Measurements from ENCODE around the gene UBL4A.

Gene UBL4A

DNA sequence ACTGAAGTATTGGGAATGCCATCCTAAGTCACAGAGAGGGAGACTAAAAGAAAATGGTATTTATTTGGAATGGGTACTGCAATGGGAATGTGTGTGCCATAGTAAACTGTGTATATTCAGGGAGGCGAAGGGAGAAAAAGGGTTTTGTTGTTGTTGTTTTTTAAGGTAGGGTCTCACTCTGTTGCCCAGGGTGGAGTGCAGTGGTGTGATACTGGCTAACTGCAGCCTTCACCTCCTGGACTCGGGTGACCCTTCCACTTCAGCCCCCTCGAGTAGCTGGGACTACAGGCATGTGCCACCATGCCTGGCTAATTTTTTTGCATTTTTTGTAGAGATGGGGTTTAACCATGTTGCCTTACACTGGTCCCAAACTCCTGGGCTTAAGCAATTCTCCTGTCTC lies 8.3 kb upstream of the UBL4A start:
- H3K27ac Mint-ChIP-seq: no peak overlapping the region
- H3K4me1 Mint-ChIP-seq (ENCODE audit: low read depth): peaks cover 7% of the 10 kb centered on the region
- H3K9me3 Mint-ChIP-seq: no peaks in the 10 kb centered on the region
- no peak overlapping the region for H3K4me3 Mint-ChIP-seq
- H3K36me3 Mint-ChIP-seq (ENCODE audit: low read depth): no peaks in the 10 kb centered on the region
- no peaks in the 10 kb centered on the region for H3K27me3 Mint-ChIP-seq

DNA sequence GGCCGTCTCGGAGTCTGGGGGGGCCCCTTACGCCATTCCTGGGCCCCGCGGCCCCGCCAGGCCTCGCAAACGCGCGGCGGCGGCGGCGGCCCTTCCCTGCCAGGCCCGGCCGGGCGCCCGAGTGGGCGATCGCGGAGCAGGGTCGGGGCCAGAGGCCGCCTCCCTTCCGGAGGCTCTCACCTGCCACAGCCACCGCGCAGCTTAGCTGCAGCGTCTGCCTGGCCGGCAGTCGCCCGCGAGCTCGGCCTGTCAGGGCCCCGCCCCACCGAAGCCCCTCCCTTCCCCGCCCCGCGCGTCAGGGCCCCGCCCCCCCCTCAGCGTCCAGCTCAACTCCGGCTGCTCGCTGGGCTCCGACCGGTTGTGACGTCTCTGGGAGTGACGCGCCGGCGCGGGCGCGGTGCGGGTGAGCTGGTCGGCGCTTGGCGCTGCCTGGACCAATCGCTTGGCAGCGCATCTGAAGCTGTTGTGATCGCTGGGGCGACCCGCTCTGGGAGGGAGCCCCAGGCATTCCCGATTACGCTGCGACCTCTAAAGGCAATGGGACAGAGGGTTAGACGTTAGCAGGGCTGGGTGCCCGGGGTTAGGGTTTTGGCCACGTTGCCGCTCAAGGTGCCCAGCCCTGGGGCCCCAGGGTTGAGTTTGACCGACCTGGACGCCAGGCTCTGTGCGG lies 4.1 kb upstream of the UBL4A start, which contains the start of gene SLC10A3:
Gene SLC10A3, minus strand, starts transcription at position 216 of the 670 bp plus-strand sequence. CDS start 1,689 bp downstream, outside the sequence.
- H3K27ac Mint-ChIP-seq: peak within 1 kb of the TSS; percentile 86
- peaks cover 30% of the 10 kb centered on the region for H3K4me1 Mint-ChIP-seq (ENCODE audit: low read depth)
- H3K27me3 Mint-ChIP-seq: no peaks in the 10 kb centered on the region
- no peaks in the 10 kb centered on the region for H3K9me3 Mint-ChIP-seq
- peak within 1 kb of the TSS; percentile 91 for H3K4me3 Mint-ChIP-seq
- peaks cover 5% of the 10 kb centered on the region for H3K36me3 Mint-ChIP-seq (ENCODE audit: low read depth)

DNA sequence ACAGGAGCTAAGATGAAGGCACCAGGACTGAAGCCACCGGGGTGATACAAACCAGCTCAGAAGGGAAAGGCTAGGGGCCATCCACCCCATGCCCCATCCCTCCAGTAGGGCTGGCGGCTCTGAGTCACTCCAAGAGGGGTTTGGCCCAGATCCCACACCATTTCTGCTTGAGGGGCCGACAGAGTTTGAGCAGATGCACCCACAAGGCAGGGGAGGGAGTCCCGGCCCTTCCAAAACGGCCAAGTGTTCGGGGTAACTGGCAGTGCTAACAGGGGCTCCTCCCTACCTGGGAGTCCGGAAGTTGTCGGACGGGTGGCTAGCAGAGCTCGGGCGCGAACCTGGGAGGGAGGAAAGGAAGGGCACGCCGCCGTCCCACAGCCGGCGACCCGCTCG lies 3.6 kb upstream of the UBL4A start:
- peaks cover 30% of the 10 kb centered on the region for H3K4me1 Mint-ChIP-seq (ENCODE audit: low read depth)

DNA sequence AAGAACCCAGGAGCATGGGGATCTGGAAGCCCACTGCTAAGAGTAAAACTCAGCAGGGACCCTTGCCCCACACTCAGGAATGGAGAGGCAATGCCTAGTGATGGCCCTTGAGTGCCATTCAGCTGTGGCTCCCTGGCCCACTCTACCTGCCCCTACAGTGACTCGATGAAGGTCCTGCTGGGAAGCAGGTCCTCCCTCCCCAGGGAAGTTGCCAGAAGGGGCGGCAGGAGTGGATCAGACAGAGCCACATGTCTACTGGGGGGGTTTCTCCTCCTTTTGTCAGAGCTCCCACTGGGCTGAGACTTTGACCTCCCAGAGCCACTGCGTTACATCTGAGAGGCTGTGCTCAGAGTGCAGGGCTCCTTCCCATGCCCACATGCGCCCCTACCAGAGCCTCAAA lies 2.8 kb upstream of the UBL4A start:
- peak overlapping the region; percentile 86 for H3K27ac Mint-ChIP-seq
- peaks cover 35% of the 10 kb centered on the region for H3K4me1 Mint-ChIP-seq (ENCODE audit: low read depth)
- no peaks in the 10 kb centered on the region for H3K27me3 Mint-ChIP-seq
- peak overlapping the region; percentile 91 for H3K4me3 Mint-ChIP-seq
- no peaks in the 10 kb centered on the region for H3K9me3 Mint-ChIP-seq
- peaks cover 5% of the 10 kb centered on the region for H3K36me3 Mint-ChIP-seq (ENCODE audit: low read depth)

More for the DNA sequence above, 3.6 kb upstream of the UBL4A start:
- peak overlapping the region; percentile 91 for H3K4me3 Mint-ChIP-seq
- H3K36me3 Mint-ChIP-seq (ENCODE audit: low read depth): peaks cover 5% of the 10 kb centered on the region
- peak overlapping the region; percentile 86 for H3K27ac Mint-ChIP-seq
- no peaks in the 10 kb centered on the region for H3K27me3 Mint-ChIP-seq
- H3K9me3 Mint-ChIP-seq: no peaks in the 10 kb centered on the region

DNA sequence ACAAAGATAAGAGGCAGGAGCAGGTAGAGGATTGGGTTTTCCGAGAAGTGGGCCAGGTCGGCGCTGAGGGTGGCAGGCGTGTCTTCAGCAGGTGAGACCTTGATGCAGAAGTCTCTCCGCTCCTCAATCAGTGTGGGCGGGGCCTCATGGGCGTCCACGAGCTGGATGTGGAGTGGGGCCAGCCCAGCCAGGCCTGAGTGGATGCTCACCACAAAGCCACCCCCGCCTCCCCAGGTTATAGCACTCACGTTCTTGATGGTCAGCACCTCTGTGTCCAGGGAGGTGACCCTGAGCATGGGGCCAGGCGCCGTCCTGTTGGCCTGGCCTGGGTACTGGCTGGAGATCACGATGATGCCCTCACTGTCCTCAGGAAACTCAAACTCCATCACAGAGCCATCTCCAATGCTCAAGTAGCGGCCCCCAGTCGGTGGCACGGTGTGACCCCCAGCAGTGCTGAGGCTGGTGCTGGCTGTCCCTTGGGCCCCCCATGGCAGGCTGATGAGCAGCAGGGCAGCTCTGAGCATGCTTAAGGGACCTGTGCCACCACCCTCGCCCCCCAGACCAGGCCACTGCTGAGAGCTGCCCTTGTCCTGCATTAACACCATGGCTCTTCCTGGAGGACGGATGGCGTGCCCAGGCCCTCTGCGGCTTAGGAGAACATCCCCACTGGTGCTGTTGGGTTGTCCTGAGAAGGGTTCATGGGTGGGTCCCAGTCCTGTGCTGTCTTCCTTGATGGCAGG lies 2.1 kb upstream of the UBL4A start:
- Mint-ChIP-seq H3K9me3 (no peaks in the 10 kb centered on the region), H3K27me3 (no peaks in the 10 kb centered on the region), H3K27ac (no peak overlapping the region), H3K4me3 (peak overlapping the region; percentile 91), H3K36me3 (ENCODE audit: low read depth) (peaks cover 12% of the 10 kb centered on the region), H3K4me1 (ENCODE audit: low read depth) (peaks cover 39% of the 10 kb centered on the region)

DNA sequence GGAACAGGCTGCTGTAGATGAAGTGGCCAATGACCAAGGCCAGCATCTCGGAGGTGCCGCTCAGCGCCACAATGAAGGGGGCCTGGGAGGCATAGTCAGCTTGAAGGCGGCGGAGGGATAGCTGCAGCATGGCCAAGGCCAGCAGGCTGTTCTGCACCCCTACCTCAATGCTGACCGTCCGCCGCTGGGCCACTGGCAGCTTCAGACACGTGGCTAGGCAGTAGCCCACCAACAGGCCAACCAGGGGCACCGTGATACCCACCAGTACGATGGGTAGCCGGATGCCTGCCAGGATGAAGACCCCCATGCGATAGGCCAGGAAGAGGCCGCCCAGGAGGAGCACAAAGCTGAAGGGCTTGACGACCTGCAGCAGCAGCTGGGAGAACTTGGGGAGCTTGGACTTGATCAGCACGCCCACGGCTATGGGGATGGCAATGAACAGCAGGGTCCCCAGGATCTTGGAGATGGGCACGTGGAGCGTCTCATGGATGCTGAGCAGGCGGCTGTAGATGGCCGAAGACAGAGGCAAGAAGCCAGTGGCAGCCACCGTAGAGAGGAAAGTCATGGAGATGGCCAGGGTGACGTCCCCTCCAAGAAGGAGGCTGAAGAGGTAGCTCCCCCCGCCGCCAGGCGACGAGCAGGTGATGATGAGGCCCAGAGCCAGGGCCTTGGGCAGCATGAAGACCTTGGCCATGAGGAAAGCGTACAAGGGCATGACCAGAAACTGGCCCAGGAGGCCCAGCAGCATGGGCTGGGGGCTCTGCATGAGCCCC lies 1.3 kb upstream of the UBL4A start:
- Mint-ChIP-seq H3K9me3 (no peaks in the 10 kb centered on the region), H3K4me1 (ENCODE audit: low read depth) (peaks cover 42% of the 10 kb centered on the region), H3K36me3 (ENCODE audit: low read depth) (peaks cover 14% of the 10 kb centered on the region), H3K4me3 (peak overlapping the region; percentile 23), H3K27ac (no peak overlapping the region), H3K27me3 (no peaks in the 10 kb centered on the region)

DNA sequence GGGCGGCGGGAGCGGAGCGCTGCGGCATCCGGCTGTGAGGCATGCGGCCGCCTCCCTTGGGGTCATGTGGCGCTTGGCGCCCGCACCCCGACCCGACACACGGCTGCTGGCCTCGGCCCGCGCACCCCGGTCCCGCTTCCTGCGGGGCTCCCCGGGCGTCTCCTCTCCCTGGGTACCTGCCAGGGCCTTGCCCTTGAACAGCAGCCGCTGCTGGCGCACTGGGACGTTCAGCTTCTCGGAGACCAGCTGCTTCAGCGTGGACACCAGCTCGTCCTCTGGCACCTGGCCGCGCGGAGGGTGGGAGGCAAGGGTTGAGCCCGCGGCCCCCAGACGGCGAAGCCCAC lies 391 bp downstream of the UBL4A start:
- no peak overlapping the region for H3K27ac Mint-ChIP-seq
- no peaks in the 10 kb centered on the region for H3K27me3 Mint-ChIP-seq
- H3K36me3 Mint-ChIP-seq (ENCODE audit: low read depth): peaks cover 14% of the 10 kb centered on the region
- H3K9me3 Mint-ChIP-seq: no peaks in the 10 kb centered on the region
- H3K4me1 Mint-ChIP-seq (ENCODE audit: low read depth): peaks cover 39% of the 10 kb centered on the region
- H3K4me3 Mint-ChIP-seq: peak overlapping the region; percentile 71

DNA sequence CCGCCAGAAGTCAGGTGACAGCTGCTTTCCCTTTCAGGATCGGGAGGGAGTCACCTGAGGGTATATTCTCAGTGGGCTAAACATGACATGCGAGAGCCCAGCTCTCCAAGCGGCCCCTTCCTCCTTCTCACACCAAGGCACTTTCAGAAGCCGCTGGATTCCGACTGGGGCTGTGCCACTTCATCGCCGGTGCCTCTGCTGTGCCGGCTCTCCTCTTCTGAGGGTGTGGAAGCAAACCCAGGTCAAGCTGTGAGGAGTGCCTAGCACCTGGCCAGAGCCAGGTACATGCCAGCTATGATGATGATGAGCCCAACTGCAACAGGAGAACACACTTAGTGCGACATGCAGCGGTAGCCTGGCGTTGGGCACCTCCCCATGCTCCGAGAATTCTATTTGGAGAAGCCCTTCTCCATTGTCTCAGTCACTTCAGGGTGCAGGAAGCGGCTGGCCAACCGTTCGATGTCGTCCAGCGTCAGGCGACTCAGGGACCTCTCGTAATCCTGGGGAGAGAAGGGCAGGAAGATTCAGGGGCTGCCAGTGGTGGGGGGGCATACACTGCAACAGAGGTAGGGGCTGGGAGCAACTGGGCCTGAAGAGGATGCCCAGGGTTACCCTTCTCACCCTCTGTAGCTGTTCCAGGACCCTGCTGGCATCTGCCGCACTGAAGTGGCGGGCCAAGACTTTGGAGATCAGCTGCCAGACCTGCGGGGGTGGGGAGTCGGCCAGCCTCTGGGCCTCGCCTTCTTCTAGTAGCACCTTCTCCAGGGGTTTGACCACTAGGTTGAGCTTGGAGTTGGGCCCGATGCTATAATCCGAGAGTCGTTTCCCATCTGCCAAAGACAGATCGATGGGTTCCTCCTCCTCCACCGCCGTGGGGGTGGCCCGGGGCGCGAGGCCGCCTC lies 1.0 kb downstream of the UBL4A start:
- Mint-ChIP-seq H3K4me1 (ENCODE audit: low read depth) (peaks cover 36% of the 10 kb centered on the region), H3K36me3 (ENCODE audit: low read depth) (peaks cover 14% of the 10 kb centered on the region), H3K4me3 (peak overlapping the region; percentile 71), H3K27me3 (no peaks in the 10 kb centered on the region), H3K9me3 (no peaks in the 10 kb centered on the region), H3K27ac (peak overlapping the region; percentile 31)

DNA sequence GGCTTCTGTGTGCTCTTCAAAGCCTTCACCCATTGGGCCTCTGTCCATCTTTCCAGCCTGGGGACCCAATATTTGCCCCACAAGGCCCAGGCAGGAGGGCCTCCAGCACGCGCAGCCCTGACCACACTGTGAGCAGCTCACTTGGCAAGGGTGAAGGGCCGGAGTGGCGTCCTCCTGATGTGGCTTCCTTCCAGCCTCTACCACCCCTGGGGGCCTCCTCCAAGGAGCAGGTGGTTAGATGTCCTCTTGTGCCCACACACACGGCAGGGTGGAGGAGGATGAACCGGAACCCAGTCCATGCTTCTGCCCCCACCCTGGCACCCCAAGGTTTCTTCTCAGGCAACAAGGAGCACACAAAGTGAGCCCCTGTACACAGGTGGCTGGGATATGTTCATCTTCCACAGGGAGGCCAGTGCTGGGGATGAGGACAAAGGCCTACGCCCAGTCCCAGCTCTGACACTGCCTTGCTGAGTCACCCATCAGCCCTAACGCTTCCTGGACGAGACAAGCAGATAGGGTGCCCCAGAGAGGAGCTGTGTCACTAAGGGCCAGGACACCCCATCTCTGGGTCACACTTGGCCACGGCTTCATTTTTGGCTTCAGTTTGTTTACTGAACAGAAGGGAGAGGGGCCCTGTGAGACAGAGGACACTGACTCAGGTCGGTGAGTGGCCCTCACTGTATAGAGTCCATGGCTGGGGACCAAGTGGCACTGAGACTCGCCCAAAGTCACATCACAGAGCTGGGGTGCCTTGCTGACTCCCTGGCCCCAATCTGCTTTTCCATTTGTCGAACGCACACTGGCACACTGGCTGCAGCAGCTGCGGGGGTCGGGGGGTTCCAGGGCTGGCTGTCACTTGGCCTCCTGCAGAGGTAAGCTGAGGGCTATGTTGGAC lies 1.9 kb downstream of the UBL4A start:
- Mint-ChIP-seq H3K27ac (peak overlapping the region; percentile 40), H3K4me1 (ENCODE audit: low read depth) (peaks cover 35% of the 10 kb centered on the region), H3K9me3 (no peaks in the 10 kb centered on the region), H3K36me3 (ENCODE audit: low read depth) (peaks cover 14% of the 10 kb centered on the region), H3K4me3 (peak overlapping the region; percentile 71), H3K27me3 (no peaks in the 10 kb centered on the region)

DNA sequence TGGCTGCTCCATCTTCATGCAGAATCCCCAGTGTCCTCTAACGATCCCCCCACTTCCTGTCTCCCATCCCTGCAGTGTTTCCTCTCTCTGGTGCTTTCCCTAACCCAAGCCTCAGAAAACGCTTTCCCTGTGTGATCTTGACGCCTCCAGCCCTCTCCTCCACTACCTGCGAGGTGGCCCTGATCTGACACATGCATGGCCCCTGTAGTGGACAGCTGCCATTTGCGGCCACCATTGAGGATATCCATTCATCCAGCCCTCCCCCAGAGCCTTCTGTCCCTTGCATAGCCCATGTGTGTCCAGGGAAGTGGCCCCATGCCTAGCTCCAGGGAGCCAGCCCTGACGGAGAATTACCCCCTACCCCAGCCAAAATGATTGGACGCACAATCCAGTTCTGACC lies 3.1 kb downstream of the UBL4A start:
- Mint-ChIP-seq H3K4me3 (no peak overlapping the region), H3K9me3 (no peaks in the 10 kb centered on the region), H3K27ac (peak overlapping the region; percentile 37), H3K36me3 (ENCODE audit: low read depth) (peaks cover 14% of the 10 kb centered on the region), H3K27me3 (no peaks in the 10 kb centered on the region), H3K4me1 (ENCODE audit: low read depth) (peaks cover 29% of the 10 kb centered on the region)

DNA sequence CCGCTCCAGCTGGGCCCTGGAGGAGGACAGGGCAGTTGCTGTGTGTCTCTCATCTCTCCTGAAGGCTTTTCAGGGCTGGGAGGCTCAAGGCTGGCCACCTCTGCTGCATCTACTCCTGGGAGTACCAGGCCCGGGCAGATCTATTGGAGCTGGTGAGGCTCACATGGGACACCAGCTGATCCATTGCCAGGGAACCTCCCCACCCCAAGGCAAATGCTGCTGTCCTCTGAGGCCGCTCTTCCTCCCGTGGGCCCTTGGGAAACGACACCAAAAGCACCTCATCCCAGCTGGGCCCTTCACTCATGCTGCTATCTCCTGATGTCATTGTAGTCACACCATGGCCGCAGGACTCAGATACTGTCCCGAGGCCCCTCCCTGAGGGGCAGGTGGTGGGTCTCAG lies 3.6 kb downstream of the UBL4A start:
- no peaks in the 10 kb centered on the region for H3K9me3 Mint-ChIP-seq
- H3K4me3 Mint-ChIP-seq: no peak overlapping the region
- no peaks in the 10 kb centered on the region for H3K27me3 Mint-ChIP-seq
- H3K4me1 Mint-ChIP-seq (ENCODE audit: low read depth): peaks cover 29% of the 10 kb centered on the region
- peaks cover 9% of the 10 kb centered on the region for H3K36me3 Mint-ChIP-seq (ENCODE audit: low read depth)
- no peak overlapping the region for H3K27ac Mint-ChIP-seq

DNA sequence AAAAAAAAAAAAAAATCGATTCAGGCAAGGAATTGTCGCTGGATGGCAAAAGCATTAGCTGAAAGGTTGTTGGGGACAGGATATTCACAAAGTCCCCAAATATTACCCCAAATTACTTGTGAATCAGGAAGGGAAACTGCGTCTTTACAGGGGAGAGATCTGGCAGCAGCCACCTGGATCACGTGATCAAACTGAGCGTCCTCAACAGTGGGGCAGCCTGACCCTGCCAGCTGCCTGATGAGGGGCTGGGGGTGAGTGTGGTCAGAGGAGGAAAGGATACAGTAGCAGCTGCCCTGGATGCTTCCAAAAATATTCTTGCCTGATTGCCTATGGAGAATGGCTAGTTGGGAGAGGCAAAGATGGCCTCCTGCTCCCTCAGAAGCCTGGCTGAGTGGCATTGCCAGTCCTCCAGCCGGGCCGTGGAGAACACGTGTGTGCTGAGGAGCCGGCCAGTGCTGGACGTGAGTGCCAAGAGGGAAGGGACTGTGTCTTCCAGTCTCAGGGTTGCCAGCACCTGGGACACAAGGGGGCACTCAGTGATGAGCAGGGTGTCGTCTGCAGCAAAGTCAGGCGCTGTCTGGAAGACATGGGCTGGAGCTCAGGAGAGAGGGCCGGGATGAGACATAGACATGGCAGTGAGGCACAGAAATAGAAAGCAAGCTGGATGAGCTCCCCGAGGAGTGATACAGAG lies 4.4 kb downstream of the UBL4A start:
- Mint-ChIP-seq H3K4me3 (no peak overlapping the region), H3K36me3 (ENCODE audit: low read depth) (peaks cover 9% of the 10 kb centered on the region), H3K9me3 (no peaks in the 10 kb centered on the region), H3K4me1 (ENCODE audit: low read depth) (peaks cover 30% of the 10 kb centered on the region), H3K27me3 (no peaks in the 10 kb centered on the region), H3K27ac (no peak overlapping the region)

DNA sequence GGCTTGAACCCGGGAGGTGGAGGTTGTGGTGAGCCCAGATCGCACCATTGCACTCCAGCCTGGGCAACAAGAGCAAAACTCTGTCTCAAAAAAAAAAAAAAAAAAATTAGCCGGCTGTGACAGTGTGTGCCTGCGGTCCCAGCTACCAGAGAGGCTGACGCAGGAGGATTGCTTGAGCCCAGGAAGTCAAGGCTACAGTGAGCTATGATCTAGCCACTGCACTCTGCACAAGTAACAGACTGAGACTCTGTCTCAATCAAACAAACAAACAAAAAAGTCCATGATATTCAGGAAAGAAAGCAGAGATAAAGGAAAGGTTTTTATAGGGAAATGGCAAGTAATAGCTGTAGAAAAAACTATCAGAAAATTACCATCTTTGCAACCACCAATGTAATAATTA lies 5.2 kb downstream of the UBL4A start:
- peaks cover 9% of the 10 kb centered on the region for H3K36me3 Mint-ChIP-seq (ENCODE audit: low read depth)
- no peak overlapping the region for H3K4me3 Mint-ChIP-seq
- H3K9me3 Mint-ChIP-seq: no peaks in the 10 kb centered on the region
- peaks cover 28% of the 10 kb centered on the region for H3K4me1 Mint-ChIP-seq (ENCODE audit: low read depth)
- no peak overlapping the region for H3K27ac Mint-ChIP-seq
- no peaks in the 10 kb centered on the region for H3K27me3 Mint-ChIP-seq

Data from stimulated activated naive CD8-positive, alpha-beta T cell treated with anti-CD3 and anti-CD28 coated beads, Interleukin-15, Interleukin-2, amounts not matched to agents 100 ng/mL and 50 ng/mL, for 24 hours (primary cell).